ENCODE results near the gene AATF. TPM values are rescaled to one million over a fixed set of nuclear protein-coding genes. Genes with fewer than 3 reads are reported as not detected.
"Not testable (repeated sequence)": the region's sequence is repeated elsewhere in the genome, so short reads cannot be mapped to it uniquely, and the experiment has no call there.

Gene AATF
- total RNA-seq, 2 donors from 2014 or later = 29.8 to 46.2 TPM

DNA sequence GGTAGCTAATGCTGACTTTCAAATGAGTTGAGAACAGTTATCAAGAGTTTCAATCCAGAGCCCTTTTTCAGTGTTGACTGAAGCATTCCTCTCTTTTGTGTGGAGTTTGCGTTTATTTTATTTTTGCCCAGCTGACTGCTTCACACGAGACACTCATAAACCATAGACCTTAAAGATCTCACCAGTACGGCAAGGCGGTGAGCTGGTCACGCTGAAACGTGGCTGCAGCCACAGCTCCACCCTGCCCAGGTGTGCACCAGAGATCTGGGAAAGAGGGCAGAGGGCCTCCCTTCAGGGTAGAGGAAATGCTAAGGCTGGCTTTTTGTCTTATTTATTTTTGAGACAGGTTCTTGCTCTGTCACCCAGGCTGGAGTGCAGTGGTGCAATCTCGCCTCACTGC, 112.2 kb downstream of the AATF start:
- intact Hi-C loops (cut with DNase I) = no loop called here
- no peak for DNase-seq (ENCODE audit: low spot score)

DNA sequence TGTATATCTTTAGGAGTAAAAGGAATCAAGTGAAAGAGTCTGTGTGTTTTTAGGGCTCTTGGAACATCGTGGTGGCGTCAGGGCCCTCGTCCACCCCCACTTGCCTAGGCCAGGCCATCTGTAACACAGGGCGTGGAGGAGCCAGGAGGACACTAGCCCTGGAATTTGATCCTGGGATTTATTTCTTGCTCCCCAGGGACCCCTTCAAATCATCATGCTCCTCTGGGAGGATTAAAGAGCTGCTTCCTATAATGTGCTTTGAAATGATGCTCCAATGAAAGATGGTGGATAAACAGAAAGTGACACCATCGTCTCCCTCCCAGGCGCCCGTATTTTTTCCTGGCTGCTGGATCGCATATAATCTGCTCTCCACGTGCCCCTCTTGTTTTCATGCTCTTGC, 113.3 kb downstream of the AATF start:
- DNase-seq (ENCODE audit: low spot score) = no peak
- intact Hi-C loops (cut with DNase I) = no loop called here

DNA sequence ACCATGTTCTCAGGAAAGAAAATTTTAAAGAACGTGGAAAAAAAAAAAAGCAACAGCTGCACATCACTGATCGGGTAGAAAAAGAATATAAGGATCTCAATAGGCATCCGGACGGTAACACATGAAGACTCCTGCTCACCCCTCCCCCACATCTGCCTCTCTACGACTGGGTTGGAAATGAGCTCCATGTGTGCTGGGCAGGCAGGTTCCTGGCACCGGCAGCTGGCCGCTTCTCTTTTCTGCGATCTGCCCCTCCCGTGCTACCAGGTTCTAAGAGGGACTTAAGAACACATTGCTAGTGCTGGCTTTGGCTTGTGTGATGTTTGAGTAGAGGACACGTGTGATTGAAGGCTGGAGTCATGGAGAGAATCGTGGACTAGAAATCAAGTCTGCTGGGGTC, 115.5 kb downstream of the AATF start:
- no peak for DNase-seq (ENCODE audit: low spot score)
- intact Hi-C loops (cut with DNase I) = no loop called here

DNA sequence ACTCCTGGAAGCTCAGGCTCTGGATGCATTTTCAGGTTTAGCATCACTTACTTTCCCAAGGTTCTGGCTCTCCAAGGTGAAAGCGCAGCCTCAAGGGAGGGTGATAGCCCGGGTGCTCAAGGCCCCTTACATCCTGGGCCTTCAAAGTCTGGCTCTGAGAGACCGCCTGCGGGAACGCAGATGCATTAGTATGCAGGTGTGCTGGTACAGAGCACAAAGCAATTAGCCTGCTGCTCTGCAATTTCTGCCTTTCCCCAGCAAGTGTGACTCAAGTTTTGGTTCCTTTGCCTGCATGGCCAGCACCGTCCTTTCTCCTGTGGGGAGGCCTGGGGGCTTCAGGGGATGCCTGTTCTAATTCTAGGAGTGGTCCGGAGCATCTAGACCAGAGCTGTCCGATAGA, 116.2 kb downstream of the AATF start:
- intact Hi-C loops (cut with DNase I) = no loop called here
- no peak for DNase-seq (ENCODE audit: low spot score)

DNA sequence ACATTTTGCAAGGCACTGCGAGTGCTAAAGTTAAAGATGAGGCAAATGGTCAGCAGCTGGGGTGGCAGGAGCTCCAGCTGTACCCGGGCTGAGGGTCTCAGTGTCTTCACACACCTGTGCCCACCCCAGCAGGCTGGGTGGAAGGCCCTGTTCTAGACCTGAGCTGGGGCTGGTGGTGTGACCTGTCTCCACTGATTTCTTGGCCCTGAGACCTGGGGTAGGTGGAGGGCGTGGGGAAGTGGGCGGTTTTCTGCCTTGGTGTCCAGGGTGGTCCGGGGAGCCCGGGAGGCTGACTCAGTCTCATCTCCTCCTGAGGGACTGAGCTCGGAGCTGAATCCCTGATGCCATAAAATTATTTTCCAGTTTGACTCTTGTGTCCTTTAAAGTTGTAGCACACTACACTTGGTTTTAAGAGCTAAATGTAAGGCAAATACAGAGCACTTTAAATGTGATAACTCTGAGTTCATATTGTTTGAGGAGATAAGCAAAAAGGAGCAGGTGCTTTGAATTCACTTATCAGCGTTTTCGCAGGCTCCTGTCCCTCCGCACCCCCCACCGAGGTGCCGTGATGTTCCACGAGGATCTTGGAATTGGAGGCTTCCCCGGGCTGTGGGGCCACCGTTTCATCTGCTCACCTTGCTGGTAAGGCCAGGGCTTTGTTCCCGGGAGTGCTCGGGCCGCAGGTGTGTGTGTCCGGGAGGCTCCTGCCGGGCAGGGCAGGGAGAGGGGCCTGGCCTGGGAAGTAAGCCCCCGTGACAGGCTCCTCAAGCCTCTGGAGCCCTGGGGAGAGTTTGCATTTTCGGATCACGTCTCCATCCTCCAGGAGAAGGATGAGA, 117.0 kb downstream of the AATF start:
- DNase-seq (ENCODE audit: low spot score) = no peak
- intact Hi-C loops (cut with DNase I) = no loop called here

DNA sequence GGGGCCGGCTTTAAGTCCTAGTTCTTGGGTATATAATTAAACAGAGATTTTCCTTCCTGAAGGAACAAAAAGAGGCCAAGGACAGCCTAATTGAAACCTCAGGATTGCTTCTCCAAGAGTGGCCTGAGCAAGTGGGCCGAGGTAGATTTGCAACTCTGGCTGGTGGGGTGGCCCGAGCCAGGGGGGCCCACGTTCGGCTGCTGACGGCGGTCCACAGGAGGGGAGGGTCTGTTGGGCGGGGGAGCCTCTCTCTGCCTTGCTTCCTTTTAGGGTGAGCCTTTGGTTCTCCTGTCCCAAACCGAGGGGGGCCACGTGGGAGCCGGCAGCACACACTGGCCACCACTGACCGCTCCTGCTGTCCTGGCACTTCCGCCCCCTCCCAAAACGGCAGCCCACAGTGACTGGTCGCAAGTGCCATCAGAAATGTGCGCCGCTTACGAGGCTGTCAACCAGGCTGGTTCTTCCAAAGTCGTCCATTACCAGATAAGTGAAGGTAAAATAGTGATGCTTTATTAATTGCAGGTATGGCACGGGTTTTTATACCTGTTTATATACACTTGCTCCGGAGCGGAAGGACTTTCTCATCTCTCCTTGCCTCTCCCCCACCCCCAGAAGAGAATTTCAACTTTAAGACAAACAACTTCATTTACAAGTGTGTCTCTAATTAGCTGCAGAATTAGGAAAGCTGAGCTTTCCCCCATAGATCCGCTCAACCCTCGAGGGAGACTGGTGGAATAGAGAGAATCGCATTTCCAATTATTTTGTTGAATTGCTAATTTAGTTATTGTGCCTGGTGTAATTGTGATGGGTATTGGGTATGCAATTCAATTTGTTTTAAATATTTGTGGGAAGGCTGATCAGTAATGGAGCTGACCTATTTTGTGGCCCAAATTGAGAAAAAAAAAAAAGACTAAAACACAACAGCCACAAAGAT, 117.8 kb downstream of the AATF start:
- DNase-seq (ENCODE audit: low spot score) = no peak
- intact Hi-C loops (cut with DNase I) = no loop called here

DNA sequence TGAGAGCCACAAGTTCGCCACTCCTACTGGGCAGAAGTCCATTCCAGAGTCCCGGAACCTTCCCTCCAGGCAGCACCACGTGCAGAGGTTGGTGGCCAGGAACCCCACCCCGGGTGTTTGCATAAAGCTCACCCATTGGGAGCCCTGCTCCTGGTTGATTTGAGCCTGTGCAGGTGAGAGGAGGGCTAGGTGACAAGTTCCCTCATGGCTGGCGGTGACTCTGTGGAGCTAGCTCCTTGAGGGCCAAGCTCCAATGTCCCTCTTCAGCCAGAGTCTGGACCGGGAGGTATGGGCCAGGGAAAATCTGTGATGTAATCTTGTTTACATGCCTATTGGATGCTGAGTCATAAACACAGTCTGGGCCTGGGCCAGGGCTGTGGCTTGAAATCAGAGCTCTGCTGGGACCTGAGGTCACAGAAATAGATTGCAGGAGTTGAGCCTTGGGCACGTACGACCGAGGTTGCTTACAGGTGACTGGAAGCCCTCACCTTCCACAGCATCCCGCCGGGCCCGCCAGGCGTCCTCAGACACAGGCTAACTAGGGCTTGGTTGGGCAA, 118.9 kb downstream of the AATF start:
- DNase-seq (ENCODE audit: low spot score) = no peak
- intact Hi-C loops (cut with DNase I) = no loop called here

DNA sequence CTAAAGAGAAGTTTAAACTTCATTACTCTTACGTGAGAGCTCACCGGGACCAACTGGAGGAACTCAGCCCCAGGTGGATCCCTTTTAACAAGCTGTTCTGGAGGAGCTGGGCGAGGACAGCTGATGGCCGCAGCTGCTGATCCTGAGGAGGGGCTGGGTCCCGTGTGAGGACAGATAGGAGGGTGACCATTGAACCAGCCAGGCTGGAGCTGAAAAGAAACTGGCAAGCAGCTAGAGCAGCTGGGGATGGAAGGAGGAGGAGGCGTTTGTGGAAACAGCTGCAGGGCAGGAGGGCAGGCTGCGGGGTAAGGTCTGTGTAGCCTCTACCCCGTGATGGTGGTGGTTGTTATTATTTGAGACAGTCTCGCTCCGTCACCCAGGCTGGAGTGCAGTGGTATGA, 119.5 kb downstream of the AATF start:
- intact Hi-C loops (cut with DNase I) = no loop called here

DNA sequence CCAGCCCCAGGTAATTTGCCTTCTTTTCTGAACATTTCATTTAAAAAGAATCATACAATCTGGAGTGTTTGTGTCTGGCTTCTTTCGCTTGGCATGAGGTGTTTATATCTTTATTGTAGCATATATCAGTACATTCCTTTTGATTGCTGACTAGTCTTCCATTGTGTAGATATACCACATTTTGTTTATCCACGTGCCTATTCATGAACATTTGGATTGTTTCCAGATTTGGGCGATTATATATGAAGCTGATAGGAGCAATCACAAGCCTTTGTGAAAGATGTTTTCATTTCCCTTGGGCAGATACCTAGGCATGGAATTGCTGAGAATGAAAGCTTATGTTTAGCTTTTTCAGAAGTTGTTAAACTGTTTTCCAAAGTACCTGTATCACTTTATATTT, 120.3 kb downstream of the AATF start:
- intact Hi-C loops (cut with DNase I) = no loop called here
- no peak for DNase-seq (ENCODE audit: low spot score)

More for the DNA sequence above, 119.5 kb downstream of the AATF start:
- DNase-seq (ENCODE audit: low spot score) = no peak

DNA sequence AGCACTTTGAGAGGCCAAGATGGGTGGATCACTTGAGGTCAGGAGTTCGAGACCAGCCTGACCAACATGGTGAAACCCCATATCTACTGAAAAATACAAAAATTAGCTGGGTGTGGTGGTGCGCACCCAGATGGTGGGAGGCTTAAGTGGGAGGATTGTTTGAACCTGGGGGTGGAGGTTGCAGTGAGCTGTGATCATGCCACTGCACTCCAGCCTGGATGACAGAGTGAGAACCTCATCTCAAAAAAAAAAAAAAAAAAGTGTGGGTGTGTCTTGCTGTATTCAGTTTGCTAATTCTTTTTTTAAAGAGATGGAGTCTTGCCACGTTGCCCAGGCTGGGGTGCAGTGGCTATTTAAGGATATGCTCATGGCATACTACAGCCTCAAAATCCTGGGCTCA, 124.7 kb downstream of the AATF start:
- DNase-seq (ENCODE audit: low spot score); intact Hi-C loops (cut with DNase I): not testable (repeated sequence)

DNA sequence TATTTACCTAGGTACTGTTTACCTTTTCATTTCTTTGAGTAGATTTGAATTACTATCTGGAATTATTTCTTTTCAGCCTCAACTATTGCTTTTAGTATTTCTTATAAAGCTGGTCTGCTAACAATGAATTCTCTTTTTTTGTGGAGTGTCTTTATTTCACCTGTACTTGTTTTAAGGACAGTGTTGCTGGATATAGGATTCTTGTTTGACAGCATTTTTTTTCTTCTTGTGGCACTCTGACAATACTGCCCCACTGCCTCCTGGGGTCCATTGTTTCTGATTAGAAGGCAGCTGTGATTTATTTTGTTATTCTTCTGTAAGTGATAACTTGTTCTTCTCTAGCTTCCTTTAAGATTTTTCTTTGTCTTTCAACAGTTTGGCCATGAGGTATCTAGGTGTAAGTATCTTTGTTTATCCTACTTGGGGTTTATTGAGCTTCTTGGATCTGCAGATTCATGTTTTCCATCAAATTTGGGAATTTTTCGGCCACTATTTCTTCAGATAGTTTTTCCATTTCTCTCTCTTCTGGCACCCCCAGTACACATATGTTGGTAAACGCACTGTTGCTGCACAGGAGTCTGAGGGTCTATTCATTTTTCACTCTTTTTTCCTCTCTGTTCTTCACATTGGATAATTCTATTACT, 130.4 kb downstream of the AATF start:
- DNase-seq (ENCODE audit: low spot score) = no peak
- intact Hi-C loops (cut with DNase I) = no loop called here

DNA sequence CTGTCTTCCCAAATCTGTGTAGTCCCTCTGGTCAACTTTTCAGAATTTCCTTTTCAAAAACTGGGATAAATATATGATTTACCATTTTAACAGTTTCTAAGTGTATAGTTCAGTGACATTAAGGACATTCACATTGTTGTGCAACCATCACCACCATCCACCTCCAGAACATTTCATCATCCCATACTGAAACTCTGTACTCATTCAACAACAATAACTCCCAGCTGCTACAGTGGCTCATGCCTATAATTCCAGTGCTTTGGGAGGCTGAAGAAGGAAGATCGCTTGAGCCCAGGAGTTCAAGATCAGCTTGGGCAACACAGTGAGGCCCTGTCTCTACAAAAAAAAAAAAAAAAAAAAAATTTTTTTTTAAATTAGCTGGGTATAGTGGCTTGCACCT, 131.0 kb downstream of the AATF start:
- intact Hi-C loops (cut with DNase I) = no loop called here
- no peak for DNase-seq (ENCODE audit: low spot score)

DNA sequence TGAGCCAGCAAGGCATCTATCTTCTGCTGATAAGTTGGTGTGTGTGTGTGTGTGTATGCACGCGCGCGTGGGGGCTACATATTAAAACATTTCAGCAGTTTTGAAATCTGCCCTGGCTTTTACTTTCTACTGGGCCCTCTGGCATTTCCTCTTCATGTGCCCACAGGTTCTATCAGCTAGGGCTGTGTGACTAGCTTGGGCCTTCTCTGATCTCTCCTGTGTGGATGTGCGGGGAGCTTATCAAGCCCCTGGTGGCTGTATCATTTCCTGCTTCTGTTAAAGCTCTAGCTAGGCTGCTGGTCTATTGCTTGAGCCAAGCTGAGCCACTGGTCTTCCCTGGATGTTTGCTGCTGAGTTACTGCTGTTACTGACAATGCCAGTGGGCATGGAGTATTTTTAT, 132.5 kb downstream of the AATF start:
- DNase-seq (ENCODE audit: low spot score) = no peak
- intact Hi-C loops (cut with DNase I) = no loop called here

DNA sequence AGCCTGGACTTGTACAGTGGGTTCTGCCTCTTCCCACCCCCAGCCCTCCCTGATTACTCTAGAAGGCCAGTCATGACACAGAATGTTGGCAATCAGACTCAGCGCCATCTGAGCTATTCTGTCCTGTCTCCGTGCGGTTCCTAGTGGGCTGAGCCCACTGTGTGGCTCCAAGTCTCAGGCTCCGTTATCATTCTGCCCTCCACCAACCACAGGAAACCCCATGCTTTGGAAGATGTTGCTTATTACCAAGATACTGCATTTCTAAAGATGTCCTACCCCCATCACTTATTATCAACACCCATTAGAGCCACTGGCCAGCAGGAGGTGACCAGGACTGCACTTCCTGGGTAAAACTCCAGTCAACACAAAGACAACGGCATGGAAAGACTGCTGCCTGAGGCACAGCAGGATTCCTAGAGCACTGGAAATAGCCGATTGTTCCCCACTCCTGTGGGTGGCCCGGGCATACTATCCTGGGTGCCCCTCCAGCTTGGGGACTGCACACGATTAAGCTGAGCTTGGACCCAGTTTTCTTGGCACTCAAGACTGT, 133.6 kb downstream of the AATF start:
- intact Hi-C loops (cut with DNase I) = no loop called here
- DNase-seq (ENCODE audit: low spot score) = no peak

DNA sequence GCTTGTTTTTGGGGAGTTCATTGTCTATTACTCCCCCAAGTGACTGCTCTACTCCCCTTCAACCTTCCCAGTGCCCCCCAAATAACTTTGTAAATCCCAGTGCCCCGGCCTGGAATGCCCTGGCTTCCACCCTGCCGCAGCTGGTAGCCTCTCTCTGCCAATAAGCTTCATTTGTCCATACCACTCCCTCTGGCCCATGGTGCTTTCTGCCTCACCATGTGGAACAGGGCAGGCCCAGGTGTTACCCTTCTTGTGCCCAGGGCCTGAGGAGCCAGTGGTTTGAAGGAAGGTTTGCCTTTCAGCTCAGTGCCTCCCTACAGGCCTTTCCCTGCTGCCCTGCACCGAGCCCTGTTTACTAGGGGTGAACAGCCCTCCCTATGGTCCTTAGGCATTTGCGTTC, 134.2 kb downstream of the AATF start:
- no peak for DNase-seq (ENCODE audit: low spot score)
- intact Hi-C loops (cut with DNase I) = no loop called here

DNA sequence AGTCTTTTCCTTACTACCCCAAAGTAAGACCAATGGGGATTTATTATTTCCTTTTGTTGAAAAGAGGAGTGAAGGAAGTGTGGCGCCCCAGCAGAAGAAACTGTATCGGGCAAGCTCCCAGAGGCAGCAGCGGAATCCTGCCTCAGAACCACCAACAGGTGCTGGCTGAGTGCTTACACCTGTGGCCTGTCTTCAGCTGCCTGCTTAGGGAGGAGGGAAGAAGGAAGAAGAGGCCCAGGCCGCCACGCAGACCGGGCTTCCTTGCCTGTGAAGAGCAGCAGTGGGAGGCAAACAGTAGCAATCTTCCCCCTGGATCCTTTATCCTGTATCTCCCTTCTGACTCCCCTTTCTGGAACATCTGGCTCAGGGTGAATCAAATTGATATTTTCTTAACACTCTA, 134.7 kb downstream of the AATF start:
- intact Hi-C loops (cut with DNase I) = no loop called here

DNA sequence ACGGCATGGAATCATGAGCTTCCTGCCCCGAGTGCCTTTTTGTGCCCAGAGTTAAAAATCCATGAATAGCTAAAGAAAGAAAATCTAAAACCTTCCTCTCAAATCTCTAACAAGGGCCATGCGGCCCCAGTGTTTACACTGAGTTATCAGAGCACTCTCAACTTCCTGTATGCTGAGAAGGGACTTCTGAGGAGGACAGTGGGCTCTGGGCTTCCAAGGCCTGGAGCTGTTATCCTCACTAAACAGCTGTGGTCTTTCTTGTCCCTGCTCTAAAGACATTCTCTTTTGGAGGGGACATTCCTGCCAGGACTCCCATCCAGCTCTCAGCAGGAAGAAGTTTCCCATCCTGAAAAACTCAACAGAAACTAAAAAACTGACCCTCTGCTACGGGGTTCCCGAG, 135.6 kb downstream of the AATF start:
- intact Hi-C loops (cut with DNase I) = no loop called here
- DNase-seq (ENCODE audit: low spot score) = no peak

More for the DNA sequence above, 134.7 kb downstream of the AATF start:
- DNase-seq (ENCODE audit: low spot score) = no peak

DNA sequence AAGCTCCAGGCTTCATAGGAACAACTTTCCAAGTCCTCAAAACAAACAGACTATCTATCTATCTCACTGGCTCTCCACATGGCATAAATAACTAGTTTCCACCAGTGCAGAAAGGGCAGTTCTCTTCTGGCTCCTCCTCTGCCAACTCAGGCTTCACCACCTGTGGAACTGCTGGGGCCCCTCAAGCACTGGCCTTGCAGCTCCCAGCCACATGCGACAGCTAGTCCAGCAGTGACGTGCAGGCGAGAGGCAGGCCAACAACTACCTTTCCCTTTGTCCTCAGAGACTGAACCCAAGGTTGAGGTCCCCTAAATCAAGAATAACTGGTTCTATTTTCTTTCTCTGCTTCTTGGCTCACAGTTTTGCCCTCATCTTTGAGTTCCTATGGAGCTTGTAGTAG, 137.6 kb downstream of the AATF start:
- intact Hi-C loops (cut with DNase I) = no loop called here
- no peak for DNase-seq (ENCODE audit: low spot score)

DNA sequence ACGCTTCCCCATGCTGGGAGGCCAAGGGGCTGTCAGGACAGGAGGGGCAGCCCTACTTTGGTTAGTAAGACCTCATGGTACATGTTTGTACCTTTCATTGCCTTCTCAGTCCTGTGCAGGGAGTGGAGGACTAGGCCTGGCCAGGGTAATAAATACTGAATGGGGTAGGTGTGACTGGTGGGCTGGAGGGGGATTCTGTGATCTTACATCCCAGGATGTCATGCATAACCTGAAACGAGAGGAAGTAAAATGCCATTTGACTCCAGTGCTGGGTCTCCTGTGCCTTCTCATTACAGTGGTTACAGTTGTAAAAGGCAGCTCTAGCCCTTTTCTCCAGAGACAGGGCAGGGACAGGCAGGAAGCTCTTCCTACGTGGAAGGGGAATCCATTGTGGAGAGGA, 138.2 kb downstream of the AATF start:
- intact Hi-C loops (cut with DNase I) = no loop called here
- DNase-seq (ENCODE audit: low spot score) = no peak
